ENCODE results near the gene FBLN1.

The FBLN1 gene

GRCh38 chr22:45553351-45554039 lies 50.8 kb downstream of the FBLN1 start (continued):
- TF ChIP-seq ZBTB11 (tag by site-specific recombination; conservative IDR thresholded peaks at IDR 0.05; ENCODE audit: low read depth) (no peak), ZNF184 (tag by site-specific recombination; IDR thresholded peaks at IDR 0.05) (no peak), ZNF2 (tag by site-specific recombination; IDR thresholded peaks at IDR 0.05) (peak; percentile 62; the same call in 1 of the 2 replicates), ZNF112 (tag by site-specific recombination; IDR thresholded peaks at IDR 0.05) (no peak), ZNF133 (tag by site-specific recombination; IDR thresholded peaks at IDR 0.05) (no peak), ZNF639 (tag by site-specific recombination; IDR thresholded peaks at IDR 0.05) (peak; percentile 13; the same call in 1 of the 2 replicates), ZNF302 (tag by site-specific recombination; IDR thresholded peaks at IDR 0.05; ENCODE audit: low read depth) (no peak), ZNF768 (tag by site-specific recombination; IDR thresholded peaks at IDR 0.05) (no peak), ZNF776 (tag by site-specific recombination; IDR thresholded peaks at IDR 0.05; ENCODE audit: borderline replicate concordance) (no peak), ZNF791 (tag by site-specific recombination; IDR thresholded peaks at IDR 0.05) (no peak), ZBTB20 (tag by site-specific recombination; IDR thresholded peaks at IDR 0.05) (no peak), HOXD13 (CRISPR knock-in tag; IDR thresholded peaks at IDR 0.05; ENCODE audit: borderline replicate concordance) (no peak), ZBTB8A (tag by site-specific recombination; IDR thresholded peaks at IDR 0.05) (no peak), ZNF202 (tag by site-specific recombination; IDR thresholded peaks at IDR 0.05; ENCODE audit: borderline replicate concordance) (no peak), ZNF121 (tag by site-specific recombination; IDR thresholded peaks at IDR 0.05) (no peak), ZNF585B (tag by site-specific recombination; IDR thresholded peaks at IDR 0.05) (no peak), ZNF26 (tag by site-specific recombination; IDR thresholded peaks at IDR 0.05) (no peak), ZNF248 (tag by site-specific recombination; IDR thresholded peaks at IDR 0.05) (no peak), ZNF341 (tag by site-specific recombination; IDR thresholded peaks at IDR 0.05; ENCODE audit: low read depth) (no peak), ZNF280D (tag by site-specific recombination; IDR thresholded peaks at IDR 0.05) (no peak), ZNF114 (tag by site-specific recombination; IDR thresholded peaks at IDR 0.05) (no peak), ZNF843 (tag by site-specific recombination; IDR thresholded peaks at IDR 0.05) (no peak), ZNF239 (tag by site-specific recombination; IDR thresholded peaks at IDR 0.05) (no peak), ZNF837 (tag by site-specific recombination; IDR thresholded peaks at IDR 0.05) (no peak), ZNF362 (tag by site-specific recombination; IDR thresholded peaks at IDR 0.05) (no peak), ZNF174 (tag by site-specific recombination; IDR thresholded peaks at IDR 0.05) (no peak), ZBTB26 (tag by site-specific recombination; optimal IDR thresholded peaks at IDR 0.05) (peak; percentile 72), ZFP37 (tag by site-specific recombination; IDR thresholded peaks at IDR 0.05) (no peak)

Data from HEK293 (cell line).